DOHH2 (cell line): ENCODE results near the gene NAALADL2.

Experiments
- EZH2phosphoT487 ChIP-seq: fragments of 200-600 bp; sonication (generic); IDR thresholded peaks from 2 replicates; pipeline ENCODE4 v1.6.1; 2017; ENCODE audit warnings: borderline replicate concordance, mild to moderate bottlenecking, antibody characterized with exemption, low read length, moderate library complexity, mixed read lengths
- TF ChIP-seq, protein P1 (sequence below): fragments of 200-600 bp; sonication (generic); IDR thresholded peaks from one replicate; pipeline ENCODE4 v1.5.1; 2014; ENCODE audit warnings: antibody characterized with exemption, mild to moderate bottlenecking, low read depth, low read length; ENCODE audit not compliant: poor library complexity, severe bottlenecking

DNA sequence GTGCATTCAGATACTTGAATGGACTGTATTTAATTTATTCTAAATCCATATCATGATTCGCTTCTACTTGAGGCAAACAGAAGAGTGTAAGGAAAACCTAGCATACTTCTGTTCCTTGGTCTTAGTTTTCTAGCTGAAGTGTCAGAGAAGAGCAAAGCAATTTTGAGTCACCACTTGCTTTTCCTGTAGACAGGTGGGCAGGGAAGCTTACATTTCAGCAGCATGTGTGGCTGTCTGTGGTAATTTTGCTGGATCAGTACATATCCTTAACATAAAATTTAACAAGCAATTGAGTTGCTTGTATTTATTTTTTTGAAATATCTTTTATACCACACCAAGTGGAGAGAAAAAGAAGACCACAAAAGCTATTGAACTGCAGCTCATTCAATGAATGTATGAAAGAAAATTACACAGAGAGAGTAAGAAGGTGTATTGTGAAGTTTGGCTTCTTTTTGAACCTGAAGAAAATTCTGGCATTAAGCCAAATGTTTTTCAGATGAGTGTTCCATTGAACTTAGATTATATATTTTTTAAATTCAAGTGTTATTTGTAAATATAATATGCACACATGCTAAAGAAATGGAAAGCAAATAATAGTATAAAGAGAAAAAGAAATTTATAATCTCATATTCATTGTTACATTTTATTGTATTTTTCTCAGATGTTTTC lies 747.6 kb downstream of the NAALADL2 start:
- TF ChIP-seq, protein P1, sequence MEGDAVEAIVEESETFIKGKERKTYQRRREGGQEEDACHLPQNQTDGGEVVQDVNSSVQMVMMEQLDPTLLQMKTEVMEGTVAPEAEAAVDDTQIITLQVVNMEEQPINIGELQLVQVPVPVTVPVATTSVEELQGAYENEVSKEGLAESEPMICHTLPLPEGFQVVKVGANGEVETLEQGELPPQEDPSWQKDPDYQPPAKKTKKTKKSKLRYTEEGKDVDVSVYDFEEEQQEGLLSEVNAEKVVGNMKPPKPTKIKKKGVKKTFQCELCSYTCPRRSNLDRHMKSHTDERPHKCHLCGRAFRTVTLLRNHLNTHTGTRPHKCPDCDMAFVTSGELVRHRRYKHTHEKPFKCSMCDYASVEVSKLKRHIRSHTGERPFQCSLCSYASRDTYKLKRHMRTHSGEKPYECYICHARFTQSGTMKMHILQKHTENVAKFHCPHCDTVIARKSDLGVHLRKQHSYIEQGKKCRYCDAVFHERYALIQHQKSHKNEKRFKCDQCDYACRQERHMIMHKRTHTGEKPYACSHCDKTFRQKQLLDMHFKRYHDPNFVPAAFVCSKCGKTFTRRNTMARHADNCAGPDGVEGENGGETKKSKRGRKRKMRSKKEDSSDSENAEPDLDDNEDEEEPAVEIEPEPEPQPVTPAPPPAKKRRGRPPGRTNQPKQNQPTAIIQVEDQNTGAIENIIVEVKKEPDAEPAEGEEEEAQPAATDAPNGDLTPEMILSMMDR: no peak
- no peak for TF ChIP-seq EZH2phosphoT487
